Stimulated activated CD8-positive, alpha-beta memory T cell treated with anti-CD3 and anti-CD28 coated beads, Interleukin-4, amount 100 ng/mL, for 48 hours (primary cell): ENCODE results near the gene CRIM1.

Experiments
- DNase-seq: peaks from one replicate; pipeline ENCODE4 v3.0.0-alpha.2; 2020

Gene CRIM1

GRCh38 chr2:36462311-36462935 lies 106.8 kb downstream of the CRIM1 start:
- DNase-seq: no peak

DNA sequence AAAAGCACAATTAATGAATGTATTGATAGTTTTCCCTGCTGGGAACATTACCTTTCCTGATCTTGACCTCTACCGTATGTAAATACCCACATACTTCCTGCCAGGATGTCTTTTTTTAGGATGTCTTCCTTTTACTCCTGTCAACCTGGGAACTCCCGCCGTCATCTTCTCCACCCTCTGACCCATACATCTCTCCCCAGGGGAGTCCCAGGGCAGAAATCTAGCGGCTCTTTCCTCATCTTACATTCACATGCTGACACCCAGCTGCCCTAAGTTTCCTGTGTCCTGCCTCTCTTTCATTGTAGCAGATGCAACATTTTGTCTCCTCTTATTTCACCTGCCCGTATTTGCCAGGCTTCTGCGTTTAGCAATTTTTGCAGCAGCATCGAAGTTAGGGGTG lies 107.8 kb downstream of the CRIM1 start:
- DNase-seq: no peak

DNA sequence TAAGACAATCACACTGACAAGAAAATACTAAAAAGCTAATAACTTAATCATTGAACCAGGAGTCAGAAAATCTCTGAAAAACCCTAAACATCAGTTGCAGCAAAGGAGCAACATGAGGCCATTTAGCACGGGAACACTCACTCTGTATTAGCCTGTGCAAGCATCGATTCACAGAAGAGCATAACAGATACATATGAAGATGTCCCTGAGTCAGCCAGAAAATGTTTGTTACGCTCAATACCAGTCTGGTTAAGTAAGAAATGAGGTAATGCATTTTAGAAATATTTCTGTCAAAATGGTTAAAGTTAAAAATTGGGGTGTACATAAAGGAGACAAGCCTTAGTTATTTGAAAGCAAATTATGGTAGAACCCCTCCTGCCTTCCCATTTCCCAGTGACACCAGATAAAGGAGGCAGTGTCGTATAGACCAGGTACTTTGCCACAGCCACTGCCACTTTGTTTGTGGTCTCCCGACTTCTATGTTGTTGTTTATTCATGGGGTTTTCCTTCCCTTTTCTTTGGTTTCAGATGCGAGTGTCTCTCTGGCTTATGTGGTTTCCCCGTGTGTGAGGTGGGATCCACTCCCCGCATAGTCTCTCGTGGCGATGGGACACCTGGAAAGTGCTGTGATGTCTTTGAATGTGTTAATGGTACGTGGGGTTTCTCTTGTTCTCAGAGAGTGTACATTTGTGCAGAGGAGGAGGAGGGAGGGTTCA lies 108.6 kb downstream of the CRIM1 start:
- no peak for DNase-seq

DNA sequence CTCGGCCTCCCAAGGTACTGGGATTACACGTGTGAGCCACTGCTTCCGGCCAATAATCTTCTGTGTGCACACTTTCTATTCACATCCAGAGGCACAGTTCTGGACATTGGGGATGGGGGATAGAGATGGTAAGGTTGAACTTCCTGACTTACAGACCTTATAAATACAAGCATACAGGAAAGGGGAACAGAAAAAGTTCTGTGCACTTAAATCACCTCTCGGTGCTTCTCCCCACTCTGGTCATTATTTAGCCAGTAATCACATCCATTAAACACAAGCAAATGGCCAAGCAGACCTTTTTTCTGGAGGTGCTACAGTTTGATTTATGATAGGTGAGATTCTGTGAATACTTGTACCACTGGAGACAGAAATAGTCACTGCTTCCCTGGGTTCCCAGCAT lies 110.6 kb downstream of the CRIM1 start:
- DNase-seq: no peak

DNA sequence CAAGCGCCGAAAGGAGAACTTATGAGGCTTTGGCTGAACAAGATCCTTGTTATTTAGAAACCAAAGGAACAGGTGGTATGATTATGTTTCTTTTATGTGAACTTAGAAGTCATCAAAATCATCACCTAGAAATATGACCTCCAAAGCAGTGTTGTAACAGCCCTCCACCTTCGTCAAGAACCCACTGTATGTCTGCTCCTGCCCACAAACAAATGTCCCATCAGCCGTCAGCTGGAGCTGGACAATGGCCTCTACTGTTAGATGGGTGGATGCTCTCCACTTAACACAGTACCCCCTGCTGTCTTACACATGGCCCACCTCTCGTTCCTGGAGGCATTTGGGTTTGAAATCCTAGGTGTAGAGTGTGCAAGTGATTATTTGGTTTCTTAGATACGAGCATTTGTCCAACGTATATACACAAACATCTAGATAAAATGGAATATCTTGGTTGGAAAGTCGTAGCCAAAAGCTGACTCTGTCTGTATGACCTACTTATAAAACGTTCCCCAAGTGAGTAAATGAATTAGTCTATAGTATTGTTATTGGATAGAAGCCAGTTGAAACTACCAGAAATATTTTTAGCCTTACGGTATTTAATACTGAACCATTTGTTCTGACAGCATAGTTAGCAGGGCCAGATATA lies 113.0 kb downstream of the CRIM1 start:
- no peak for DNase-seq

GRCh38 chr2:36469106-36469477 lies 113.5 kb downstream of the CRIM1 start:
- DNase-seq: no peak

GRCh38 chr2:36469710-36470109 lies 114.1 kb downstream of the CRIM1 start:
- DNase-seq: no peak

GRCh38 chr2:36473230-36473629 lies 117.7 kb downstream of the CRIM1 start:
- no peak for DNase-seq

- DNase-seq: no peak
Measured at GRCh38 chr2:36476411-36476810, 120.8 kb downstream of the CRIM1 start.

DNA sequence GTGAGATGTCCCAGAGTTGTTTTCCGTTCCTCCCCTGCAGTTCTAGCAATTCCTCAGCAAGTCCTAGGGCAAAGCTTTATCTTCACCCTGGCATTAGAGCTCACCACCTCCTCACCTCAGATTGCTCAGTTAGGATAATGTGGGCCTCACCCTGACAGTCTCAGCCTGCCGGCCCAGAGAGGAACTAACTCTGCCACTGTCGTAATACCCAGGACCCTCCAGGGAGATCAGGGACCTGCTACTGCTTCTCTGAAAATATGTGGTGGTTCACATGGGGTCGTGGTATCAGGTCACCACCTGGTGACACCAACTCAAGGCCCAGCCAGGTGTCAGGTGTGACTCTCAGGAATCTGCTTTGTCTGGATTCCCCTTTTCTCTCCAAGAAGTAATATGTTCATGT lies 121.7 kb downstream of the CRIM1 start:
- DNase-seq: no peak

- no peak for DNase-seq
Measured at GRCh38 chr2:36477746-36478145, 122.2 kb downstream of the CRIM1 start.

- DNase-seq: no peak
Measured at GRCh38 chr2:36478332-36478738, 122.8 kb downstream of the CRIM1 start.

- DNase-seq: no peak
Measured at GRCh38 chr2:36478999-36479398, 123.4 kb downstream of the CRIM1 start.

GRCh38 chr2:36479406-36479805 lies 123.8 kb downstream of the CRIM1 start:
- DNase-seq: no peak

GRCh38 chr2:36480028-36480427 lies 124.5 kb downstream of the CRIM1 start:
- no peak for DNase-seq

DNA sequence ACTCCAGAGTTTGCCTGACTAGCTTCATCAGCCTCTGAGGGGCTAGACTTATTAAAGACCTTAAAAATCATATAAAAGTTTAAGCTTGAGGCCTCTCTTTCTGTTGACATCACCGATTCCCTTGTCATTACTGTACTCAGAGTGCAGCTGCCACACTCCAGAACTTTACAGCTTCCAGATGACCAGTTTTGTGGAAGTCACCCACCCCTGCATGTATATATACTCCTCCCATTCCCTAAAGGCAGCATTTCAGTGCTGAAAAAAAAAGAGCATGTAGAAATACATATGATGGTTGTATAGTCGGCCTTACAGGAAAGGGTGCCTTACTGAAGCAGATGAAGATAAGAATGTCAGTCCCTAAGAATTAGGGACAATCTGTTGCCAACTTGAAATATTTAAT lies 125.1 kb downstream of the CRIM1 start:
- no peak for DNase-seq

GRCh38 chr2:36481709-36482108 lies 126.1 kb downstream of the CRIM1 start:
- no peak for DNase-seq

GRCh38 chr2:36482576-36483214 lies 127.1 kb downstream of the CRIM1 start:
- no peak for DNase-seq

DNA sequence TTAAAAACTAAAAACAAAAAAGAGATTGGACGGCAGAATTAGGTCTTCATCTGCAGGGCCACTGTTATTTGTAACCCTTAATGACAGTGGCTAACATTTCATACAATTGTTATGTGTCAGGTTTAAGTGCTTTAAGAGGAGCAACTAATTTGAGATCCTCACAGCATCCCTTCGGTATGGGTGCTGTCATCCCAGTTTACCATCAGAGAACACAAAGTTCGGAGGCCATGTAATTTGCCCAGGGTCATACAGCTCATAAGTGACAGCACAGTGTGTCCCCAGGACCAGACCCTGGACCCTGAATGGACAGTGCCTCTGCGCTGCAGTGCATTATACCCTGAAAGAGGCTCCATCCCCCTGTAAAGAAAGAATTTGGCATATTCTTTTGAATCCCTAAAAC lies 127.7 kb downstream of the CRIM1 start:
- no peak for DNase-seq

- DNase-seq: no peak
Measured at GRCh38 chr2:36484454-36484853, 128.9 kb downstream of the CRIM1 start.

- DNase-seq: no peak
Measured at GRCh38 chr2:36485521-36485920, 129.9 kb downstream of the CRIM1 start.

GRCh38 chr2:36486521-36487044 lies 131.0 kb downstream of the CRIM1 start:
- no peak for DNase-seq

DNA sequence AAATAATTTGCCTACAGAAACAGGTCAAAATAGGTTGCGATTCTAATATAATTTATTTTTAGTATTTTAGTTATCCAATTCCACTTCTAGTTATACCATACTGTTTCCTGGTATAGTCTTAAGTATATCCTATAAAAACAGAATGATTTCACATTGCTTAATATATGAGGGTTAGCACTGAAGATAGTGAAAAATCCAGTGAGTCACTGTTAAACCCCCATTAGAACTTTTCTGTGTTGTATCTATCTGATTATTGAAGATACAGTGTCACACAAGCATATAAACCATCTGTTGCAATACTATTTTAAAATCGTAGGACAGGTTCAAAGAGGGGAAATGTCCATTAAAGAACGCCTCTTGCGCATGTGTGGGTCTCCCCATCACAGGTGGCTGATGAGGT lies 132.4 kb downstream of the CRIM1 start:
- no peak for DNase-seq

- DNase-seq: no peak
Measured at GRCh38 chr2:36489281-36489680, 133.7 kb downstream of the CRIM1 start.
